GM12878 (cell line): ENCODE results near the gene CAMK4. TPM values are rescaled to one million over a fixed set of nuclear protein-coding genes. Genes with fewer than 3 reads are reported as not detected.

Experiments
- ATAC-seq: fragments of 200-7000 bp; cut with Tn5 transposase; 3 replicates; pipeline ENCODE4 v1.9.1; 2020; ENCODE audit warnings: mild to moderate bottlenecking, moderate library complexity
- BruUV-seq: library from RNA; stranded (reverse); fragments of 400-500 nt; replicated peaks from 2 replicates; lab custom pipeline; 2021; lab: Mats Ljungman, UMichigan
- CTCF ChIA-PET: fragments of 300-600 bp; sonication (Branson Sonifier 250); formaldehyde crosslinking; extraction: SDS; loops from one replicate; lab custom pipeline; 2021; ENCODE audit warnings: inconsistent platforms; lab: Yijun Ruan, JAX
- POLR2A ChIA-PET: fragments of 350-600 bp; formaldehyde crosslinking; extraction: SDS; loops from one replicate; lab custom pipeline; 2021; ENCODE audit warnings: inconsistent platforms; lab: Charles Lee
- RAD21 ChIA-PET: fragments of 300-600 bp; sonication (Branson Sonifier 250); formaldehyde crosslinking; loops from one replicate; lab custom pipeline; 2023; ENCODE audit warnings: antibody characterized with exemption; ENCODE audit not compliant: unreplicated experiment; lab: Charles Lee
- SMC1A ChIA-PET: fragments of 300-600 bp; sonication (Branson Sonifier 250); formaldehyde crosslinking; loops from one replicate; lab custom pipeline; 2023; ENCODE audit not compliant: unreplicated experiment, uncharacterized antibody; lab: Charles Lee
- DNase-seq: peaks from one replicate; pipeline ENCODE4 v3.0.0-alpha.2; 2011; ENCODE audit warnings: low read depth, low spot score
- FAIRE-seq: peaks from 3 replicates; lab custom pipeline; 2011; peaks lifted over from hg19 to GRCh38; lab: Jason Lieb, UNC
- H2AFZ ChIP-seq: 2 replicates; pipeline ENCODE4 v1.6.0; 2011; ENCODE audit warnings: low read depth, low read length, control low read depth; ENCODE audit not compliant: control insufficient read depth
- H3K27ac ChIP-seq: 2 replicates; pipeline ENCODE4 v1.5.1; 2011; ENCODE audit warnings: control low read depth; ENCODE audit not compliant: control insufficient read depth, insufficient read depth
- H3K27me3 ChIP-seq, 2 experiments: replicated peaks in 1 of 2; 2 replicates each; pipeline versions ENCODE4 v1.6.0 to v1.6.1; 2011; ENCODE audit warnings: low read length in 1 of 2; ENCODE audit not compliant: control insufficient read depth in 2 of 2, insufficient read depth in 2 of 2
- H3K36me3 ChIP-seq, 2 experiments: 2 replicates each; pipeline ENCODE4 v1.5.1; 2011; ENCODE audit warnings: low read length in 1 of 2; ENCODE audit not compliant: control insufficient read depth in 2 of 2, insufficient read depth in 2 of 2
- H3K4me1 ChIP-seq: 2 replicates; pipeline ENCODE4 v1.6.1; 2011; ENCODE audit warnings: mild to moderate bottlenecking, low read length, moderate library complexity, mixed read lengths; ENCODE audit not compliant: control insufficient read depth, insufficient read depth
- H3K4me2 ChIP-seq: 2 replicates; pipeline ENCODE4 v1.6.0; 2011; ENCODE audit warnings: control low read depth; ENCODE audit not compliant: control insufficient read depth, insufficient read depth
- H3K4me3 ChIP-seq: fragments of 200-600 bp; sonication (generic); 2 replicates; pipeline ENCODE4 v1.5.1; 2016
- H3K79me2 ChIP-seq: 2 replicates; pipeline ENCODE4 v1.6.0; 2011; ENCODE audit warnings: low read length; ENCODE audit not compliant: control insufficient read depth, insufficient read depth
- H3K9ac ChIP-seq: 2 replicates; pipeline ENCODE4 v1.8.0; 2011; ENCODE audit warnings: low read length, control low read depth, mixed read lengths; ENCODE audit not compliant: control insufficient read depth, insufficient read depth
- H3K9me3 ChIP-seq: replicated peaks from 3 replicates; pipeline ENCODE4 v1.5.1; 2011; ENCODE audit warnings: mild to moderate bottlenecking, low read length; ENCODE audit not compliant: control insufficient read depth, insufficient read depth
- H4K20me1 ChIP-seq: 2 replicates; pipeline ENCODE4 v1.6.0; 2011; ENCODE audit not compliant: control insufficient read depth, insufficient read depth
- BCLAF1 ChIP-seq: fragments of 450-650 bp; IDR thresholded peaks from 2 replicates; pipeline ENCODE4 v1.6.1; 2017; ENCODE audit warnings: antibody characterized with exemption, mild to moderate bottlenecking, moderate library complexity
- CBX3 ChIP-seq: fragments of 200-600 bp; sonication (generic); IDR thresholded peaks from 2 replicates; pipeline ENCODE4 v1.6.1; 2016; ENCODE audit warnings: low read depth, borderline replicate concordance
- CEBPB ChIP-seq, 2 experiments: fragments of 150-350 bp in 1 of 2; IDR thresholded peaks; 2 replicates each; pipeline ENCODE4 v1.6.1; 2012 to 2014; ENCODE audit warnings: low read depth in 2 of 2, low read length in 2 of 2, borderline replicate concordance in 1 of 2, inconsistent platforms in 1 of 2
- EP300 ChIP-seq, 2 experiments: fragments of 150-350 bp in 1 of 2; IDR thresholded peaks; 2 replicates each; pipeline ENCODE4 v1.6.1; 2011 to 2012; ENCODE audit warnings: low read depth in 2 of 2, low read length in 2 of 2, borderline replicate concordance in 1 of 2, improper control_type of control experiment in 1 of 2, inconsistent platforms in 1 of 2; ENCODE audit not compliant: control insufficient read depth in 1 of 2
- IKZF1 ChIP-seq: fragments of 450-650 bp; conservative IDR thresholded peaks from 2 replicates; pipeline ENCODE4 v1.6.1; 2017; ENCODE audit warnings: antibody characterized with exemption, mild to moderate bottlenecking
- KAT2A ChIP-seq: conservative IDR thresholded peaks from 2 replicates; pipeline ENCODE4 v1.6.1; 2011; ENCODE audit warnings: low read depth, low read length; ENCODE audit not compliant: control insufficient read depth
- KDM1A ChIP-seq: fragments of 200-600 bp; sonication (generic); IDR thresholded peaks from 2 replicates; pipeline ENCODE4 v1.6.1; 2016; ENCODE audit warnings: borderline replicate concordance
- MEF2B ChIP-seq: fragments of 450-650 bp; IDR thresholded peaks from 2 replicates; pipeline ENCODE4 v1.6.1; 2018; ENCODE audit warnings: mild to moderate bottlenecking, moderate library complexity; ENCODE audit not compliant: partially characterized antibody, poor library complexity, severe bottlenecking
- NFXL1 ChIP-seq: fragments of 450-650 bp; IDR thresholded peaks from 2 replicates; pipeline ENCODE4 v1.6.1; 2017; ENCODE audit warnings: antibody characterized with exemption, mild to moderate bottlenecking, borderline replicate concordance
- SMARCA5 ChIP-seq: fragments of 450-650 bp; IDR thresholded peaks from 2 replicates; pipeline ENCODE4 v1.6.1; 2017; ENCODE audit warnings: mild to moderate bottlenecking
- SRF ChIP-seq, 2 experiments: IDR thresholded peaks; 2 replicates each; pipeline ENCODE4 v1.6.1; 2011; ENCODE audit warnings: low read depth in 2 of 2, low read length in 2 of 2, mild to moderate bottlenecking in 1 of 2, moderate library complexity in 1 of 2
- STAT3 ChIP-seq: IDR thresholded peaks from 2 replicates; pipeline ENCODE4 v1.6.1; 2011; ENCODE audit warnings: low read depth, low read length, improper control_type of control experiment
- SUZ12 ChIP-seq: fragments of 200-600 bp; sonication (generic); IDR thresholded peaks from one replicate; pipeline ENCODE4 v1.6.1; 2018; ENCODE audit warnings: antibody characterized with exemption, mild to moderate bottlenecking; ENCODE audit not compliant: unreplicated experiment
- TBL1XR1 ChIP-seq: IDR thresholded peaks from 2 replicates; pipeline ENCODE4 v1.6.1; 2012; ENCODE audit warnings: low read depth, low read length, improper control_type of control experiment
- USF2 ChIP-seq: IDR thresholded peaks from 2 replicates; pipeline ENCODE4 v1.6.1; 2011; ENCODE audit warnings: low read depth, low read length, improper control_type of control experiment, borderline replicate concordance
- ZNF207 ChIP-seq: fragments of 450-650 bp; IDR thresholded peaks from 2 replicates; pipeline ENCODE4 v1.6.1; 2014; ENCODE audit warnings: antibody characterized with exemption, mild to moderate bottlenecking, borderline replicate concordance
- WGBS: methylation state at CpG from one replicate; pipeline ENCODE4 v1.1.6; 2016; ENCODE audit warnings: low lambda C conversion rate; ENCODE audit not compliant: insufficient replicate concordance, insufficient coverage; ENCODE audit errors: missing lambda C conversion rate; 5-methylcytosine and 5-hydroxymethylcytosine counted together
- in situ Hi-C: fragments of 300-500 bp; cut with MboI; formaldehyde crosslinking; loops from 9 replicates; pipeline ENCODE4 v1.14.3; 2018; ENCODE audit warnings: mixed read lengths
- intact Hi-C: fragments of 100-400 bp; cut with micrococcal nuclease; formaldehyde crosslinking; loops from one replicate; pipeline ENCODE4 v1.14.2; 2022; ENCODE audit not compliant: unreplicated experiment
- polyA plus RNA-seq, 11 experiments: library from polyadenylated mRNA; depleted of rRNA in 4 of 11; unstranded in 6 of 11; stranded (reverse) in 5 of 11; fragments of >200 nt; fragmentation: Nextera tagmentation in 4 of 11; fragmentation: Illumina TruSeq in 1 of 11; extraction: Ambion mirVana in 4 of 11; extraction: Trizol in 1 of 11; gene quantifications; 1 replicate in 1 of 11; 2 replicates in 10 of 11; pipeline versions ENCODE4 v1.2.1 to v1.2.3, GENCODE V29; 2011 to 2016; ENCODE audit warnings: inconsistent platforms in 2 of 11, missing spikeins in 2 of 11, low read depth in 1 of 11
- total RNA-seq, 4 experiments: library from RNA; depleted of rRNA in 3 of 4; stranded (reverse); fragments of >200 nt in 3 of 4; fragmentation: Illumina TruSeq in 1 of 4; extraction: Trizol in 1 of 4; gene quantifications; 2 replicates each; pipeline versions ENCODE4 v1.2.1 to v1.2.3, GENCODE V29; 2013 to 2021

The CAMK4 gene
- total and polyA plus RNA-seq, 10 of the 15 experiments (the other 5 are each of a cell fraction or from before 2014, with no cell fraction given) = 13.3 to 51.9 (median 35.3) TPM

GRCh38 chr5:111255169-111255568, 31.0 kb downstream of the CAMK4 start:
- intact Hi-C loops = no loop called here

More at GRCh38 chr5:111255169-111255568, 31.0 kb downstream of the CAMK4 start:
- peaks cover 67% of the 10 kb centered on the region for H3K79me2 ChIP-seq
- H4K20me1 ChIP-seq = no peaks in the 10 kb centered on the region
- ChIA-PET SMC1A (interaction anchor here (0.6 to 16.2 kb wide), 22 partner anchors 8 to 771 kb away, joined by 3 to 608 read pairs (median 4); partner anchors contain the start of gene CAMK4), RAD21 (interaction anchor here (0.9 to 15.0 kb wide), 13 partner anchors 8 to 258 kb away, joined by 3 to 443 read pairs (median 5); partner anchors contain the start of genes CAMK4 and STARD4), POLR2A (interaction anchor here (0.7 to 11.5 kb wide), 11 partner anchors 9 to 502 kb away, joined by 3 to 172 read pairs (median 4); partner anchors contain the start of gene CAMK4), CTCF (interaction anchor here (0.8 to 14.9 kb wide), 12 partner anchors 8 to 107 kb away, joined by 3 to 263 read pairs (median 4); partner anchors contain the start of gene CAMK4)
- H3K4me3 ChIP-seq = peak overlapping the region; percentile 44; the same call in 1 of the 2 replicates
- FAIRE-seq (no peak), DNase-seq (no peak), ATAC-seq (peak; percentile 9)
- TF ChIP-seq SMARCA5 (no peak), USF2 (no peak), SUZ12 (no peak), TBL1XR1 (no peak), KAT2A (no peak), MEF2B (no peak), EP300 (IDR thresholded peaks at IDR 0.05; ENCODE audit: borderline replicate concordance in 1 of 2, control insufficient read depth in 1 of 2, low read depth in 2 of 2, low read length in 2 of 2) (no peak; a peak in 1 of 4 replicates), NFXL1 (no peak), CBX3 (no peak), CEBPB (IDR thresholded peaks at IDR 0.05; ENCODE audit: borderline replicate concordance in 1 of 2, low read depth in 2 of 2, low read length in 2 of 2) (no peak), IKZF1 (no peak), ZNF207 (no peak), KDM1A (no peak), STAT3 (no peak), BCLAF1 (no peak), SRF (IDR thresholded peaks at IDR 0.05; ENCODE audit: low read depth in 2 of 2, low read length in 2 of 2) (no peak)
- peak overlapping the region; percentile 72 for H3K9ac ChIP-seq
- peak overlapping the region; percentile 83 for H3K27ac ChIP-seq
- H3K36me3 ChIP-seq = no peaks in the 10 kb centered on the region; a peak in 1 of 4 replicates
- no peaks in the 10 kb centered on the region for H3K27me3 ChIP-seq
- peaks cover 12% of the 10 kb centered on the region for H3K9me3 ChIP-seq
- no TSS peak for BruUV-seq
- in situ Hi-C loops = no loop called here
- 11% methylated on average over 1 of the region's 1 CpG for WGBS
- H3K4me1 ChIP-seq = peaks cover 41% of the 10 kb centered on the region
- peak overlapping the region; percentile 94 for H3K4me2 ChIP-seq
- H2AFZ ChIP-seq = peak overlapping the region; percentile 15; the same call in 1 of the 2 replicates
